Measurements from ENCODE around the gene APOBEC3H.

GRCh38 chr22:39083212-39084165 lies 13.6 kb upstream of the APOBEC3H start:
- no peak for TF ChIP-seq POLR2AphosphoS5 (IDR thresholded peaks at IDR 0.05)
- TF ChIP-seq, protein P1, sequence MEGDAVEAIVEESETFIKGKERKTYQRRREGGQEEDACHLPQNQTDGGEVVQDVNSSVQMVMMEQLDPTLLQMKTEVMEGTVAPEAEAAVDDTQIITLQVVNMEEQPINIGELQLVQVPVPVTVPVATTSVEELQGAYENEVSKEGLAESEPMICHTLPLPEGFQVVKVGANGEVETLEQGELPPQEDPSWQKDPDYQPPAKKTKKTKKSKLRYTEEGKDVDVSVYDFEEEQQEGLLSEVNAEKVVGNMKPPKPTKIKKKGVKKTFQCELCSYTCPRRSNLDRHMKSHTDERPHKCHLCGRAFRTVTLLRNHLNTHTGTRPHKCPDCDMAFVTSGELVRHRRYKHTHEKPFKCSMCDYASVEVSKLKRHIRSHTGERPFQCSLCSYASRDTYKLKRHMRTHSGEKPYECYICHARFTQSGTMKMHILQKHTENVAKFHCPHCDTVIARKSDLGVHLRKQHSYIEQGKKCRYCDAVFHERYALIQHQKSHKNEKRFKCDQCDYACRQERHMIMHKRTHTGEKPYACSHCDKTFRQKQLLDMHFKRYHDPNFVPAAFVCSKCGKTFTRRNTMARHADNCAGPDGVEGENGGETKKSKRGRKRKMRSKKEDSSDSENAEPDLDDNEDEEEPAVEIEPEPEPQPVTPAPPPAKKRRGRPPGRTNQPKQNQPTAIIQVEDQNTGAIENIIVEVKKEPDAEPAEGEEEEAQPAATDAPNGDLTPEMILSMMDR (IDR thresholded peaks at IDR 0.05): no peak
